Measurements from ENCODE around the gene COPS2.
"Not testable (repeated sequence)": the region's sequence is repeated elsewhere in the genome, so short reads cannot be mapped to it uniquely, and the experiment has no call there.

- TF ChIP-seq CTCF (IDR thresholded peaks at IDR 0.05; ENCODE audit: insufficient read depth, low read length); GABPA (IDR thresholded peaks at IDR 0.05; ENCODE audit: low read depth): not testable (repeated sequence)
These were observed 20.4 kb upstream of the COPS2 start for GRCh38 chr15:49175582-49176397.
